Lower leg skin (tissue), 3 donors: ENCODE measurements around the gene RAB3C.
"Not testable (repeated sequence)": the region's sequence is repeated elsewhere in the genome, so short reads cannot be mapped to it uniquely, and the experiment has no call there.

Source experiments
- POLR2A ChIP-seq, 2 donors: fragments of 450-650 bp; IDR thresholded peaks; one replicate each; pipeline ENCODE4 v1.6.1; 2016 to 2017; ENCODE audit warnings: antibody characterized with exemption in 2 of 2, mild to moderate bottlenecking in 1 of 2, moderate library complexity in 1 of 2
- TF ChIP-seq, protein P1 (sequence below), 3 donors: fragments of 450-650 bp; IDR thresholded peaks; one replicate each; pipeline ENCODE4 v1.5.1; 2016; ENCODE audit warnings: antibody characterized with exemption in 3 of 3, mild to moderate bottlenecking in 3 of 3, moderate library complexity in 2 of 3

GRCh38 chr5:58600613-58601012 is 17.7 kb downstream of the RAB3C start:
- TF ChIP-seq, protein P1, sequence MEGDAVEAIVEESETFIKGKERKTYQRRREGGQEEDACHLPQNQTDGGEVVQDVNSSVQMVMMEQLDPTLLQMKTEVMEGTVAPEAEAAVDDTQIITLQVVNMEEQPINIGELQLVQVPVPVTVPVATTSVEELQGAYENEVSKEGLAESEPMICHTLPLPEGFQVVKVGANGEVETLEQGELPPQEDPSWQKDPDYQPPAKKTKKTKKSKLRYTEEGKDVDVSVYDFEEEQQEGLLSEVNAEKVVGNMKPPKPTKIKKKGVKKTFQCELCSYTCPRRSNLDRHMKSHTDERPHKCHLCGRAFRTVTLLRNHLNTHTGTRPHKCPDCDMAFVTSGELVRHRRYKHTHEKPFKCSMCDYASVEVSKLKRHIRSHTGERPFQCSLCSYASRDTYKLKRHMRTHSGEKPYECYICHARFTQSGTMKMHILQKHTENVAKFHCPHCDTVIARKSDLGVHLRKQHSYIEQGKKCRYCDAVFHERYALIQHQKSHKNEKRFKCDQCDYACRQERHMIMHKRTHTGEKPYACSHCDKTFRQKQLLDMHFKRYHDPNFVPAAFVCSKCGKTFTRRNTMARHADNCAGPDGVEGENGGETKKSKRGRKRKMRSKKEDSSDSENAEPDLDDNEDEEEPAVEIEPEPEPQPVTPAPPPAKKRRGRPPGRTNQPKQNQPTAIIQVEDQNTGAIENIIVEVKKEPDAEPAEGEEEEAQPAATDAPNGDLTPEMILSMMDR (IDR thresholded peaks at IDR 0.05) = not testable (repeated sequence)
- not testable (repeated sequence) for TF ChIP-seq POLR2A (IDR thresholded peaks at IDR 0.05)
